ENCODE measurements around the gene DCLK2.

The DCLK2 gene

DNA sequence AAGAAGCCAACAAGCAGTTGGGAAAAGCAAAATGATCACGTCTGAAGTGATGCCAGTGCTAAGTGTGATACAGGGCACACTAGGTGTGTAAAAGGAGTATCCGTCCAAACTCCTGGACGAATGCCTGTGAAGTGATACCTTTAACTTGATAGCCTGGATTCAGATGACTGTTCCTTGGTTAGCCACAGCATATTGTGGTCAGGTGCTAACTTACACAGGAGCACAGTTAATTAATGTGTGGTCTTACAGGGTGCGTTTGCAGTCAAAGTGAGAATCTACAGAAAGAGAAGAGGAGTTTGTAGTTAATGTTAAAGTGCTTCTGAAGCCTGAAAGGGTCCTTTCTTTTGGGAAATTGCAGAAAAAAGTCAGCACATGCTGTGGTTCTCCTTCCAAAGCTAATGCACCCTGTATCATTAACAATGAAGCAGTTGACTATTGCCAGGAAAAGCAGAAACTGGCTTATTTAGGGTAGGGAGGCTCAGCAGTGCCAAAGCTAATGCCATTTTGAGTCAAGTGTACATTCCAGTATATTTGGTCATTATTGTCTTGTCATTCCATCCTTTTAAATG is 61.1 kb downstream of the DCLK2 start:
- Histone ChIP-seq H4K20me1 (ENCODE audit: insufficient read depth) (no peaks in the 10 kb centered on the region), H3K36me3 (ENCODE audit: insufficient read depth) (no peaks in the 10 kb centered on the region), H3K9ac (peak overlapping the region; percentile 3; the same call in 1 of the 2 replicates), H3K27ac (peak overlapping the region; percentile 60), H3K4me3 (IDR thresholded peaks at IDR 0.05; ENCODE audit: insufficient read depth, low read depth, low read length) (no peak overlapping the region), H3K79me2 (ENCODE audit: insufficient read depth, low read depth) (no peaks in the 10 kb centered on the region), H3K4me1 (ENCODE audit: low read depth, poor library complexity, severe bottlenecking) (peaks cover 85% of the 10 kb centered on the region), H3K4me2 (peak overlapping the region; percentile 92), H2AFZ (ENCODE audit: low read depth) (peak overlapping the region; percentile 20; the same call in 1 of the 2 replicates), H3K27me3 (ENCODE audit: insufficient read depth, low read depth) (no peaks in the 10 kb centered on the region)
- TF ChIP-seq, protein P1, sequence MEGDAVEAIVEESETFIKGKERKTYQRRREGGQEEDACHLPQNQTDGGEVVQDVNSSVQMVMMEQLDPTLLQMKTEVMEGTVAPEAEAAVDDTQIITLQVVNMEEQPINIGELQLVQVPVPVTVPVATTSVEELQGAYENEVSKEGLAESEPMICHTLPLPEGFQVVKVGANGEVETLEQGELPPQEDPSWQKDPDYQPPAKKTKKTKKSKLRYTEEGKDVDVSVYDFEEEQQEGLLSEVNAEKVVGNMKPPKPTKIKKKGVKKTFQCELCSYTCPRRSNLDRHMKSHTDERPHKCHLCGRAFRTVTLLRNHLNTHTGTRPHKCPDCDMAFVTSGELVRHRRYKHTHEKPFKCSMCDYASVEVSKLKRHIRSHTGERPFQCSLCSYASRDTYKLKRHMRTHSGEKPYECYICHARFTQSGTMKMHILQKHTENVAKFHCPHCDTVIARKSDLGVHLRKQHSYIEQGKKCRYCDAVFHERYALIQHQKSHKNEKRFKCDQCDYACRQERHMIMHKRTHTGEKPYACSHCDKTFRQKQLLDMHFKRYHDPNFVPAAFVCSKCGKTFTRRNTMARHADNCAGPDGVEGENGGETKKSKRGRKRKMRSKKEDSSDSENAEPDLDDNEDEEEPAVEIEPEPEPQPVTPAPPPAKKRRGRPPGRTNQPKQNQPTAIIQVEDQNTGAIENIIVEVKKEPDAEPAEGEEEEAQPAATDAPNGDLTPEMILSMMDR (conservative IDR thresholded peaks at IDR 0.05; ENCODE audit: low read depth, low read length): no peak

DNA sequence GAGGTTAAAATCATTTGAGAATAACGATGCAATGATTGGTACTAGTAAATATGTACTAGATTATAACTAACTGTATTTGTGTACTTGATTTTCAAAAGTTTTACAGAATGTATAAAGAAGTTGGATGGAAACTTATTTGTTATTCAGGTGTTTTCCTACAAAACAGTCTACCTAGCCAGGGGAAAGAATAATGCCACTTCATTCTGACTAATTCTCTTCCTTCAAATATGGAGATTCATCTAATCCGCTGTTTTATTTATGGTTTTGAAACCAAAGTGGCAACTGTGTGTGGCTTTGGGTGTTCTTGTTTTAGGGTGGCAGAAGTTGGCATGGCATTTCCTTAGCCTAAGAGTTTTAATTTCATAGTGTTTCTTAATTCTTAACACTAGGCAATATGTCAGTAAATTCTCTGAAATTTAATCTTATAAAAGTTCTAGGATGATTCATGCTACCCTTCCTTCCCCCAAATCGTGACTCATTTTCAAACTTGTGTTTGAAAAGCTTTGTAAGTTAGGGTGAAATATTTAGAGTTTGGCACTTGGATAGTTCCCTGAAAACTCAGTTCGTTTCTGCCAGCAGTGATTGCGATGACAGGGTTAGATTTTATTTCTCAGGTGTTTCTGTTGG is 62.6 kb downstream of the DCLK2 start:
- H3K36me3 ChIP-seq (ENCODE audit: insufficient read depth): no peaks in the 10 kb centered on the region
- TF ChIP-seq, protein P1 (conservative IDR thresholded peaks at IDR 0.05; ENCODE audit: low read depth, low read length): no peak
- no peak overlapping the region for H3K4me3 ChIP-seq (IDR thresholded peaks at IDR 0.05; ENCODE audit: insufficient read depth, low read depth, low read length)
- H3K27ac ChIP-seq: peak overlapping the region; percentile 60; the same call in 1 of the 2 replicates
- H3K4me2 ChIP-seq: peak overlapping the region; percentile 92
- H3K27me3 ChIP-seq (ENCODE audit: insufficient read depth, low read depth): no peaks in the 10 kb centered on the region
- peak overlapping the region; percentile 37; the same call in 1 of the 2 replicates for H2AFZ ChIP-seq (ENCODE audit: low read depth)
- H4K20me1 ChIP-seq (ENCODE audit: insufficient read depth): no peaks in the 10 kb centered on the region
- H3K9ac ChIP-seq: peak overlapping the region; percentile 6; the same call in 1 of the 2 replicates
- no peaks in the 10 kb centered on the region for H3K79me2 ChIP-seq (ENCODE audit: insufficient read depth, low read depth)
- H3K4me1 ChIP-seq (ENCODE audit: low read depth, poor library complexity, severe bottlenecking): peaks cover 70% of the 10 kb centered on the region

GRCh38 chr4:150141756-150142155 is 63.5 kb downstream of the DCLK2 start:
- H2AFZ ChIP-seq (ENCODE audit: low read depth): no peak overlapping the region

DNA sequence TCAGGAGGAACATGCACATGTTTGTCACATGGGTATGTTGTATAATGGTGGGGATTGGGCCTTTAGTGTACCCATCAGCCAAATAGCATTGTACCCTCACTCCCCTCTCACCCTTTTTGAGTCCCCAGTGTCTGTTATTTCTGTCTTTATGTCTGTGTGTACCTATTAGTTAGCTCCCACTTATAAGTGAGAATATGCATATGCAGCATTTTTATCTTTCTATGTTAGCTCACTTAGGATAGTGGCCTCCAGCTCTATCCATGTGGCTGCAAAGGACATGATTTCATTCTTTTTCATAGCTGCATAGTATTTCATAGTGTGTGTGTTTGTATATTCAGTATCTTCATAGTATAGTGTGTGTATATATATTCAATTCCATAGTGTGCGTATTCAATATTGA is 64.6 kb downstream of the DCLK2 start:
- H3K4me2 ChIP-seq: no peak overlapping the region
- H3K4me3 ChIP-seq (IDR thresholded peaks at IDR 0.05; ENCODE audit: insufficient read depth, low read depth, low read length): no peak overlapping the region
- H2AFZ ChIP-seq (ENCODE audit: low read depth): no peak overlapping the region
- no peak overlapping the region for H3K27ac ChIP-seq
- H3K9ac ChIP-seq: no peak overlapping the region
- peaks cover 51% of the 10 kb centered on the region for H3K4me1 ChIP-seq (ENCODE audit: low read depth, poor library complexity, severe bottlenecking)
- TF ChIP-seq, protein P1 (conservative IDR thresholded peaks at IDR 0.05; ENCODE audit: low read depth, low read length): no peak
- H3K27me3 ChIP-seq (ENCODE audit: insufficient read depth, low read depth): no peaks in the 10 kb centered on the region
- no peaks in the 10 kb centered on the region for H3K36me3 ChIP-seq (ENCODE audit: insufficient read depth)
- no peaks in the 10 kb centered on the region for H3K79me2 ChIP-seq (ENCODE audit: insufficient read depth, low read depth)
- no peaks in the 10 kb centered on the region for H4K20me1 ChIP-seq (ENCODE audit: insufficient read depth)

More at GRCh38 chr4:150141756-150142155, 63.5 kb downstream of the DCLK2 start:
- peak overlapping the region; percentile 6; the same call in 1 of the 2 replicates for H3K9ac ChIP-seq
- H3K79me2 ChIP-seq (ENCODE audit: insufficient read depth, low read depth): no peaks in the 10 kb centered on the region
- peak overlapping the region; percentile 60; the same call in 1 of the 2 replicates for H3K27ac ChIP-seq
- H3K4me1 ChIP-seq (ENCODE audit: low read depth, poor library complexity, severe bottlenecking): peaks cover 62% of the 10 kb centered on the region
- H3K27me3 ChIP-seq (ENCODE audit: insufficient read depth, low read depth): no peaks in the 10 kb centered on the region
- H3K36me3 ChIP-seq (ENCODE audit: insufficient read depth): no peaks in the 10 kb centered on the region
- TF ChIP-seq, protein P1 (conservative IDR thresholded peaks at IDR 0.05; ENCODE audit: low read depth, low read length): no peak
- H3K4me2 ChIP-seq: peak overlapping the region; percentile 92
- H3K4me3 ChIP-seq (IDR thresholded peaks at IDR 0.05; ENCODE audit: insufficient read depth, low read depth, low read length): no peak overlapping the region
- H4K20me1 ChIP-seq (ENCODE audit: insufficient read depth): no peaks in the 10 kb centered on the region
